ENCODE data around the gene FAM236B. TPM values are rescaled to one million over a fixed set of nuclear protein-coding genes. Genes with fewer than 3 reads are reported as not detected.
"Not testable (repeated sequence)": the region's sequence is repeated elsewhere in the genome, so short reads cannot be mapped to it uniquely, and the experiment has no call there.

The FAM236B gene
- total RNA-seq, result not detected

DNA sequence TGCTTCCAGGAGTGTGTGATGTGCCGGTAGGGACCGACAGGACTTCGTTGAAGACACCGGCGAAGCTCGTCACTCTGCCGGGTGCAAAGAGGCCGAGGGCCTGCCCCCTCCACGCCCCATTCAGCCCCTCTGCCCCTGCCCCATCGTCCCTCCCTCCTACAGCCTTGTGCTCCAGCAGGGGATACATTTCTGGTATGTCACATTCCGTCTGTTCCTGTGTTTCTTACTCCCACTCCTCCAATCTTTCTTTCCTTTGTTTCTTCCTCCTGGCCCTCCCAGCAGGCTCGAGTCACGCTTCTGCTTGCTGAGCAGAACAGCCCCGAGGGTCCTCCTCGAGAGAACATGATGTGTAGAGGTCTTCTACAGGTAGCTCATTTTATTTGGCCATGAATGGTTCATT lies at the start of gene FAM236B:
Gene FAM236B, minus strand, starts transcription at position 101 of the 400 bp plus-strand sequence. Its CDS starts 100 bp downstream, at position 1.
- not testable (repeated sequence) for H3K36me3 Mint-ChIP-seq, H3K27ac Mint-ChIP-seq, H3K27me3 Mint-ChIP-seq, H3K4me1 Mint-ChIP-seq, H3K9me3 Mint-ChIP-seq, H3K4me3 Mint-ChIP-seq, DNase-seq

GRCh38 chrX:72830701-72831100 lies 48.2 kb upstream of the FAM236B start:
- not testable (repeated sequence) for H3K36me3 Mint-ChIP-seq

GRCh38 chrX:72808110-72808509 lies 25.6 kb upstream of the FAM236B start, which contains the start of gene FAM236D:
TSS of gene FAM236D (minus strand) at chrX:72808210. CDS start at chrX:72808110, 100 bp downstream.
- H3K4me3 Mint-ChIP-seq, H3K27me3 Mint-ChIP-seq, H3K4me1 Mint-ChIP-seq, H3K36me3 Mint-ChIP-seq, DNase-seq, H3K9me3 Mint-ChIP-seq, H3K27ac Mint-ChIP-seq: not testable (repeated sequence)

More at GRCh38 chrX:72830701-72831100, 48.2 kb upstream of the FAM236B start:
- H3K27me3 Mint-ChIP-seq, H3K4me1 Mint-ChIP-seq, H3K9me3 Mint-ChIP-seq, H3K4me3 Mint-ChIP-seq, H3K27ac Mint-ChIP-seq, DNase-seq: not testable (repeated sequence)

GRCh38 chrX:72790390-72790789 lies 7.9 kb upstream of the FAM236B start:
- not testable (repeated sequence) for H3K36me3 Mint-ChIP-seq, H3K27me3 Mint-ChIP-seq, H3K4me1 Mint-ChIP-seq, H3K9me3 Mint-ChIP-seq, DNase-seq, H3K4me3 Mint-ChIP-seq, H3K27ac Mint-ChIP-seq

- DNase-seq, H3K4me3 Mint-ChIP-seq, H3K36me3 Mint-ChIP-seq, H3K9me3 Mint-ChIP-seq, H3K27ac Mint-ChIP-seq, H3K4me1 Mint-ChIP-seq, H3K27me3 Mint-ChIP-seq: not testable (repeated sequence)
Observed at GRCh38 chrX:72788142-72788541, 5.7 kb upstream of the FAM236B start.

DNA sequence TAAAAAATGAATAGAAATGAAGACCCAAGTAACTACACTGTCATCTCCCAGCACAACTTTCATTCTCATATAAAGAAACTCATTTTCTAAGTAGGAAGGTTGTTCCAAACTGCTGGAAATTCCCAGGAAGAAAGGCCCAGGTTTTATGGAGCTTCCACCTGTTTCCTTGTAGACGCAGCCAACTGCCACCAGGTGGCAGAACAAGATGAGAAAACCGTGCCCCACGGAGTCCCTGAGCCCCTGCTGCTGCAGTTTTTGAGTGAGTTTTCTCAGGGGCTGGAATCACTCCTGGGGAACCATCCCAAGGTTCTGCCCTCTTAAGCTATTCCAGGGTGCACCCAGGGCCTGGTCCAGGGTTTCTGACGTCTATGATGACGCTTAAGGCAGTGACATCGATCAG lies 1.5 kb upstream of the FAM236B start:
- H3K4me3 Mint-ChIP-seq, DNase-seq, H3K4me1 Mint-ChIP-seq, H3K9me3 Mint-ChIP-seq, H3K27me3 Mint-ChIP-seq, H3K27ac Mint-ChIP-seq, H3K36me3 Mint-ChIP-seq: not testable (repeated sequence)

- H3K9me3 Mint-ChIP-seq, DNase-seq, H3K27ac Mint-ChIP-seq, H3K27me3 Mint-ChIP-seq, H3K4me1 Mint-ChIP-seq, H3K36me3 Mint-ChIP-seq, H3K4me3 Mint-ChIP-seq: not testable (repeated sequence)
Observed at GRCh38 chrX:72783365-72783936, 991 bp upstream of the FAM236B start.

DNA sequence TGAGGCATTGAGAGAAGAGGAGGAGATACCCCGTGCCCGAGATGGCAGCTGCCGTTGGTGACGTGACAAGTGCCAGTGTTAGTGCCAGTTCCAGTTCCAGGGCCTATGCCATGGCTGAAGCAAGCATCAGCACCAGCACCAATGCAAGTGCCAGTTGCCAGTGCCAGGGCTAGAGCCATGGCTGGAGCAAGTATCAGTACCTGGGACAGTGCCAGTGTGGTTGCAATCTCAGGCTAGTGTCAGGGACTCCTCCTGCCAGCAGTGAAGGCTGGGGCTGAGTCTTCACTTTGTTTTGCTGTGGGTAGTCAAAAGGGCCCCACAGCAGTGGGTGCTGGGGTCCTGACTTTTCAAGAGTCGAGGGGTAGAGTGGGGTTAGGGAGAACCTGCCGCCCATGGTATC lies 4.3 kb downstream of the FAM236B start:
- H3K27ac Mint-ChIP-seq, DNase-seq, H3K27me3 Mint-ChIP-seq, H3K4me3 Mint-ChIP-seq, H3K36me3 Mint-ChIP-seq, H3K4me1 Mint-ChIP-seq, H3K9me3 Mint-ChIP-seq: not testable (repeated sequence)

DNA sequence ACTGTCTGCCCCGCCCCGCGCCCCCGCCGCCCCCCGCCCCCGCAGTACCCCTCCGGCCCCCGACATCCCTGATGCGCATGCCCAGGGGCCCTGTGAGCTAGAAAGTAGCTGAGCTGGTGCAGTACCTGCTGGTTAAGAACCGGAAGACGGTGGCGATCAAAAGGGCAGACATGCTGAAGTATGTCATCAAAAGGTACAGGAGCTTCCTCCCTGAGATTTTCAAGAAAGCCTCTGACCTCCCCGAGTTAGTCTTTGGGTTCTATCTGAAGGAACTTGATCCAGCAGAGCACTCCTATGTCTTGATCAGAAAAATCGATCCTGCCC lies 5.0 kb downstream of the FAM236B start:
- H3K9me3 Mint-ChIP-seq, H3K27ac Mint-ChIP-seq, H3K4me1 Mint-ChIP-seq, H3K27me3 Mint-ChIP-seq, DNase-seq, H3K36me3 Mint-ChIP-seq, H3K4me3 Mint-ChIP-seq: not testable (repeated sequence)

DNA sequence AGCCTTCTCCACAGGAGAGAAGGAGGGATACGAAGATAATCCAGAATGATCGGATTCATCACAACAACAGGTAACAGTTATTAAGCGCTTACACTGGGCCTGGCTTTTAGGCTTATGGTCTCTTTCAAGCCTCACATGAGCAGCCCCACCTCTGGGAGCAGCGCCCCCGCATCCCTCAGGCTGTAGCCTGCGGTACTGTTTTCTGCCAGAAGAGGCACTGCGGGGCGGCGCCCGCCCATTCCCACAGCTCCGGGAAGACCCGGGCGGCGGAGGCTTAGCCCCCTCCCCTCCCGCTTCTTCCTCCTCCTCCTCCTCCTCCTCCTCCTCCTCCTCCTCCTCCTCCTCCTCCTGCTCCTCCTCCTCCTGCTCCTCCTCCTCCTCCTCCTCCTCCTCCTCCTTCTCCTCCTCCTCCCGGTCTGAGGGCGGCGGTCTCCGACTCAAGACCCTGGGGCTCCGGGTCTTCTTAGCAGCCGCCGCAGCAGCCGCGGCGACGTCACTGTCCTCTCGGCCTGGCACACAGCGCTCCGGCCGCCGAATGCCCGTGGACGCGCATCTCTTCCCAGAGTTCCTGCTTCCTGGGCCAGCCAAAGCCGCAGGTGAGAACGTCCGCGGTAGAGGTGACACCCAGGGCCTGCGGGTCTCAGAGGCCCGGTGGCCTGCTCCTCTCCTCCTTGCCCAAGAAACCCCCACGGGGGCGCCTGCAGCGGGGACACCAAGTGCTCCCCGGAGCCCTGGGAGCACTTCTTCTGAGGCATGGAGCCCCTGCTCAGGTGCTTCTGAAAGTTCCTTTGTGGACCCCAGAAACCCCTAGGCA lies 5.6 kb downstream of the FAM236B start, which contains the start of gene DMRTC1B:
Gene DMRTC1B, plus strand, starts transcription at position 238 of the 814 bp plus-strand sequence. CDS start 68,246 bp downstream, outside the sequence.
- not testable (repeated sequence) for DNase-seq, H3K36me3 Mint-ChIP-seq, H3K27ac Mint-ChIP-seq, H3K9me3 Mint-ChIP-seq, H3K4me1 Mint-ChIP-seq, H3K4me3 Mint-ChIP-seq, H3K27me3 Mint-ChIP-seq

GRCh38 chrX:72760454-72760853 lies 22.0 kb downstream of the FAM236B start:
- not testable (repeated sequence) for H3K27me3 Mint-ChIP-seq, H3K27ac Mint-ChIP-seq, H3K36me3 Mint-ChIP-seq, H3K4me1 Mint-ChIP-seq, H3K9me3 Mint-ChIP-seq, DNase-seq, H3K4me3 Mint-ChIP-seq

DNA sequence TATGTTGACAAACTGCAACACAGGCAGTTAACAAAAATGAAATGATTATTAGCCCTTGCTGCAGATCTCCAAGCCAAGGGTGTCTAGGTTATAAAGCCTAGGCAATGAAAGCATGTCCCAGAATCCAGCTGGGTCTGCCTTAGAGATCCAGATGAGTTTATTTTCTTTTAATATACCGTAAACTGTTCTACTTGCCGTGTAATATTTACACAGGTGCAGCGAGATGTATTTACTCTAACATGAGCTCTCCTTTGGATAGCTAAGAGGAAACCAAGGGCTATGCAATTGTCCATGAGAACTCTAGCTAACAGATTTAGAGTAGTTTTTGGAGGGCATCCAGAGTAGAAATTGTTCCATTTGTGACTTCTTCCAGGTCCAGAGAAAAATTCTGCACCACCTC lies 33.9 kb downstream of the FAM236B start:
- not testable (repeated sequence) for H3K4me1 Mint-ChIP-seq

DNA sequence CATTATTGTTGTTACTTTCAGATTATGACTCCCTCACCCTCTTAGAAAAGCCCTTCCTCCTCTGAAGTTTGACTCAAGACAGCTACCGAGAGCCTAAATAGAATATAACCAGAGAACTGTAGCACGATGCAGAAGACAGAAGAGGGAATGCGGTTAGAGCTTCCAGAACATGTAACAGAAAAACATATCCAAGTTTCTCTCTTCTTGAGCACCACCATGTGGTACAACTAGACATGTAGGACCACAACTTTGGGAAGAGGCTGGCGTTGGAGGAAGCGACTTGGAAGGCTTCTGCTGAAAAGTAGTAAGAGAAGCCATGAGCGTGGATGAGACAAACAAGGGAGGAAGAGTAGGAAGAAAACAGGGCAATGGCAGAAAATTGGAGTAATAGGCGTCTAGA lies 36.9 kb downstream of the FAM236B start:
- not testable (repeated sequence) for H3K27me3 Mint-ChIP-seq

More for the DNA sequence above, 33.9 kb downstream of the FAM236B start:
- not testable (repeated sequence) for DNase-seq, H3K27ac Mint-ChIP-seq, H3K36me3 Mint-ChIP-seq, H3K4me3 Mint-ChIP-seq, H3K9me3 Mint-ChIP-seq, H3K27me3 Mint-ChIP-seq

DNA sequence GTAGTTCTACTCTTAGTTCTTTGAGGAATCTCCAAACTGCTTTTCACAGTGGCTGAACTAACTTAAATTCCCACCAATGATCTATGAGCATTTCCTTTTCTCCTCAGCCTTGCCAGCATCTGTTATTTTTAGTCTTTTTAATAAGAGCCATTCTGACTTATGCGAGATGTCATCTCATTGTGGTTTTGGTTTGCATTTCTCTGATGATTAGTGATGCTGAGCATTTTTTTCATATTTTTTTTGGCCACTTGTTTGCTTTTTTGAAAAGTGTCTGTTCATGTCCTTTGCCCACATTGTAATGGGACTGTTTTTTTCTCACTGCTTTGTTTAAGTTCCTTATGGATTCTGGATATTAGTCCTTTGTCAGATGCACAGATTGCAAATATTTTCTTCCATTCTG lies 46.9 kb downstream of the FAM236B start:
- no peak overlapping the region for H3K27ac Mint-ChIP-seq
- H3K9me3 Mint-ChIP-seq, result no peaks in the 10 kb centered on the region
- H3K4me3 Mint-ChIP-seq, result no peak overlapping the region
- H3K36me3 Mint-ChIP-seq, result no peaks in the 10 kb centered on the region
- peaks cover 29% of the 10 kb centered on the region for H3K27me3 Mint-ChIP-seq
- no peak for DNase-seq
- H3K4me1 Mint-ChIP-seq, result no peaks in the 10 kb centered on the region

More for the DNA sequence above, 36.9 kb downstream of the FAM236B start:
- H3K4me1 Mint-ChIP-seq, H3K9me3 Mint-ChIP-seq, H3K4me3 Mint-ChIP-seq, DNase-seq, H3K36me3 Mint-ChIP-seq, H3K27ac Mint-ChIP-seq: not testable (repeated sequence)

GRCh38 chrX:72733636-72734035 lies 48.8 kb downstream of the FAM236B start:
- H3K27me3 Mint-ChIP-seq, result peaks cover 26% of the 10 kb centered on the region
- H3K9me3 Mint-ChIP-seq, DNase-seq, H3K4me3 Mint-ChIP-seq, H3K4me1 Mint-ChIP-seq, H3K36me3 Mint-ChIP-seq, H3K27ac Mint-ChIP-seq: not testable (repeated sequence)
